SU-DHL-6 (cell line): ENCODE measurements around the gene ZMYND8.

Source experiments
- CTCF ChIP-seq: fragments of 200-600 bp; sonication (generic); IDR thresholded peaks from one replicate; pipeline ENCODE4 v1.5.1; 2017; ENCODE audit warnings: antibody characterized with exemption, mild to moderate bottlenecking, low read length, moderate library complexity; ENCODE audit not compliant: insufficient read depth, poor library complexity, severe bottlenecking
- EZH2phosphoT487 ChIP-seq: fragments of 200-600 bp; sonication (generic), shearing (Covaris generic); conservative IDR thresholded peaks from 2 replicates; pipeline ENCODE4 v1.6.1; 2018; ENCODE audit warnings: mild to moderate bottlenecking, antibody characterized with exemption, low read length, moderate library complexity, mixed read lengths

GRCh38 chr20:47358672-47359529, 2.4 kb upstream of the ZMYND8 start:
- TF ChIP-seq CTCF (no peak), EZH2phosphoT487 (no peak)
